Esophagus squamous epithelium (tissue), 5 donors: ENCODE results near the gene RBM5. TPM values are rescaled to one million over a fixed set of nuclear protein-coding genes. Genes with fewer than 3 reads are reported as not detected.

Source experiments
- DNase-seq: peaks from one replicate; lab custom pipeline; 2025; lab: John Stamatoyannopoulos, UW
- H3K27ac ChIP-seq, 4 donors: fragments of 200-600 bp; sonication (generic); one replicate each; pipeline ENCODE4 v1.5.1; 2016 to 2019; ENCODE audit warnings: mild to moderate bottlenecking in 1 of 4
- H3K27me3 ChIP-seq, 4 donors: fragments of 200-600 bp; sonication (generic); 1 replicate in 3 of 4; 2 replicates in 1 of 4; pipeline versions ENCODE4 v1.5.1 to v1.6.0; 2017 to 2021; ENCODE audit warnings: antibody characterized with exemption in 1 of 4
- H3K36me3 ChIP-seq, 3 donors: fragments of 200-600 bp; sonication (generic); one replicate each; pipeline ENCODE4 v1.5.1; 2016 to 2019
- H3K4me1 ChIP-seq, 3 donors: fragments of 200-600 bp; sonication (generic); one replicate each; pipeline ENCODE4 v1.5.1; 2017 to 2019
- H3K4me3 ChIP-seq, 4 donors: fragments of 200-600 bp; sonication (generic); 1 replicate in 3 of 4; 2 replicates in 1 of 4; pipeline ENCODE4 v1.5.1; 2016 to 2019; ENCODE audit warnings: mild to moderate bottlenecking in 2 of 4, moderate library complexity in 1 of 4
- H3K9me3 ChIP-seq, 3 donors: fragments of 200-600 bp; sonication (generic); one replicate each; pipeline ENCODE4 v1.5.1; 2016 to 2019
- CTCF ChIP-seq, 6 experiments: fragments of 450-650 bp in 4 of 6; fragments of 200-600 bp in 2 of 6; sonication (generic) in 2 of 6; IDR thresholded peaks; one replicate each; pipeline ENCODE4 v1.5.1; 2016 to 2019; ENCODE audit warnings: antibody characterized with exemption in 6 of 6, mild to moderate bottlenecking in 4 of 6, moderate library complexity in 4 of 6
- POLR2A ChIP-seq, 4 donors: fragments of 450-650 bp; IDR thresholded peaks; one replicate each; pipeline ENCODE4 v1.6.1; 2017; ENCODE audit warnings: antibody characterized with exemption in 4 of 4, mild to moderate bottlenecking in 4 of 4, moderate library complexity in 3 of 4
- WGBS, 2 donors: methylation state at CpG; one replicate each; pipeline ENCODE4 v1.1.5; 2018; 5-methylcytosine and 5-hydroxymethylcytosine counted together
- intact Hi-C: fragments of 100-400 bp; cut with DNase I; formaldehyde crosslinking; loops from one replicate; pipeline ENCODE4 v1.15.0; 2022
- total RNA-seq, 4 donors: library from RNA; depleted of rRNA; stranded (reverse); fragments of >200 nt; gene quantifications; one replicate each; pipeline ENCODE4 v1.1.0, GENCODE V29; 2016
- donor health status: DM: yes; HTN: yes; CAD: no.

The RBM5 gene
- total RNA-seq, 4 donors from 2014 or later = 60.1 to 197 (median 107) TPM

GRCh38 chr3:50138266-50139200 lies 49.8 kb downstream of the RBM5 start:
- Histone ChIP-seq H3K27me3 (no peaks in the 10 kb centered on the region), H3K36me3 (no peaks in the 10 kb centered on the region), H3K4me3 (no peak overlapping the region), H3K9me3 (no peaks in the 10 kb centered on the region), H3K4me1 (peaks cover 14 to 68% (median 26%) of the 10 kb centered on the region in 3 donors), H3K27ac (peak overlapping the region in 1 of 4 donors; percentile 11)
- intact Hi-C loops = no loop called here
- WGBS, 2 donors = 17 to 18% methylated on average over 8 to 9 of the region's 13 CpGs
- TF ChIP-seq POLR2A (IDR thresholded peaks at IDR 0.05) = no peak
- TF ChIP-seq CTCF (IDR thresholded peaks at IDR 0.05) = no peak
- DNase-seq = no peak

GRCh38 chr3:50139308-50139707 lies 50.6 kb downstream of the RBM5 start:
- Histone ChIP-seq H3K27me3 (no peaks in the 10 kb centered on the region), H3K4me1 (peaks cover 14 to 64% (median 26%) of the 10 kb centered on the region in 3 donors), H3K27ac (no peak overlapping the region), H3K4me3 (no peak overlapping the region), H3K36me3 (no peaks in the 10 kb centered on the region), H3K9me3 (no peaks in the 10 kb centered on the region)
- TF ChIP-seq POLR2A (IDR thresholded peaks at IDR 0.05) (no peak), CTCF (IDR thresholded peaks at IDR 0.05) (no peak)
- DNase-seq = no peak
- intact Hi-C loops = no loop called here
- WGBS, 2 donors = 40 to 91% methylated on average over 1 to 4 of the region's 6 CpGs

- Histone ChIP-seq H3K36me3 (no peaks in the 10 kb centered on the region), H3K4me1 (peaks cover 14 to 64% (median 26%) of the 10 kb centered on the region in 3 donors), H3K27ac (no peak overlapping the region), H3K9me3 (no peaks in the 10 kb centered on the region), H3K27me3 (no peaks in the 10 kb centered on the region), H3K4me3 (no peak overlapping the region)
- WGBS, 2 donors = 80 to 98% methylated on average over 5 to 8 of the region's 13 CpGs
- intact Hi-C loops = no loop called here
- DNase-seq = no peak
- TF ChIP-seq POLR2A (IDR thresholded peaks at IDR 0.05) (no peak), CTCF (IDR thresholded peaks at IDR 0.05) (no peak)
Observed at GRCh38 chr3:50139718-50140423, 51.2 kb downstream of the RBM5 start.

- WGBS, 2 donors = 90 to 98% methylated on average over 6 to 11 of the region's 12 CpGs
- no peak overlapping the region for H3K4me3 ChIP-seq
- H3K27me3 ChIP-seq = no peaks in the 10 kb centered on the region
- DNase-seq = no peak
- peaks cover 20 to 64% (median 37%) of the 10 kb centered on the region in 3 donors for H3K4me1 ChIP-seq
- no peaks in the 10 kb centered on the region for H3K9me3 ChIP-seq
- intact Hi-C loops = no loop called here
- H3K36me3 ChIP-seq = no peaks in the 10 kb centered on the region
- TF ChIP-seq CTCF (IDR thresholded peaks at IDR 0.05) (no peak), POLR2A (IDR thresholded peaks at IDR 0.05) (no peak)
- no peak overlapping the region for H3K27ac ChIP-seq
Observed at GRCh38 chr3:50140990-50141389, 52.3 kb downstream of the RBM5 start.
